Thoracic aorta (tissue), 2 donors: ENCODE measurements around the gene ATXN7L3B. TPM values are rescaled to one million over a fixed set of nuclear protein-coding genes. Genes with fewer than 3 reads are reported as not detected.
A peak's percentile ranks its signal among the peaks of the same experiment; 100 is the strongest.

Experiments
- ATAC-seq: fragments of 150-250 bp; one replicate; pipeline ENCODE4 v1.8.0; 2017; ENCODE audit warnings: low read depth; ENCODE audit not compliant: insufficient number of reproducible peaks, low FRiP score
- DNase-seq: peaks from one replicate; pipeline ENCODE4 v3.0.0-alpha.2; 2020; ENCODE audit warnings: low spot score
- H3K27ac ChIP-seq, 2 donors: fragments of 200-600 bp; sonication (generic); 1 replicate in 1 of 2; 2 replicates in 1 of 2; pipeline ENCODE4 v1.5.1; 2016; ENCODE audit warnings: mild to moderate bottlenecking in 2 of 2, moderate library complexity in 2 of 2
- H3K27me3 ChIP-seq: fragments of 200-600 bp; sonication (generic); replicated peaks from 2 replicates; pipeline ENCODE4 v1.6.0; 2016; ENCODE audit warnings: mild to moderate bottlenecking; ENCODE audit not compliant: insufficient read depth
- H3K36me3 ChIP-seq: fragments of 200-600 bp; sonication (generic); one replicate; pipeline ENCODE4 v1.5.1; 2016
- H3K4me1 ChIP-seq, 2 donors: fragments of 200-600 bp; sonication (generic); 1 replicate in 1 of 2; 2 replicates in 1 of 2; pipeline versions ENCODE4 v1.5.1 to v1.6.0; 2016; ENCODE audit warnings: low read depth in 2 of 2, mild to moderate bottlenecking in 1 of 2; ENCODE audit not compliant: control insufficient read depth in 1 of 2
- H3K4me3 ChIP-seq: fragments of 200-600 bp; sonication (generic); 2 replicates; pipeline ENCODE4 v1.5.1; 2016; ENCODE audit warnings: mild to moderate bottlenecking
- H3K9me3 ChIP-seq: fragments of 200-600 bp; sonication (generic); 2 replicates; pipeline ENCODE4 v1.5.1; 2016
- CTCF ChIP-seq: fragments of 200-600 bp; sonication (generic); IDR thresholded peaks from one replicate; pipeline ENCODE4 v1.5.1; 2019; ENCODE audit warnings: antibody characterized with exemption
- total RNA-seq, 2 donors: library from RNA; depleted of rRNA; stranded (reverse); fragments of >200 nt; gene quantifications; one replicate each; pipeline versions ENCODE4 v1.1.0 to v1.2.3, GENCODE V29; 2016

ATXN7L3B gene
- 10 to 100 TPM; 13.7 to 19.4 TPM for total RNA-seq

DNA sequence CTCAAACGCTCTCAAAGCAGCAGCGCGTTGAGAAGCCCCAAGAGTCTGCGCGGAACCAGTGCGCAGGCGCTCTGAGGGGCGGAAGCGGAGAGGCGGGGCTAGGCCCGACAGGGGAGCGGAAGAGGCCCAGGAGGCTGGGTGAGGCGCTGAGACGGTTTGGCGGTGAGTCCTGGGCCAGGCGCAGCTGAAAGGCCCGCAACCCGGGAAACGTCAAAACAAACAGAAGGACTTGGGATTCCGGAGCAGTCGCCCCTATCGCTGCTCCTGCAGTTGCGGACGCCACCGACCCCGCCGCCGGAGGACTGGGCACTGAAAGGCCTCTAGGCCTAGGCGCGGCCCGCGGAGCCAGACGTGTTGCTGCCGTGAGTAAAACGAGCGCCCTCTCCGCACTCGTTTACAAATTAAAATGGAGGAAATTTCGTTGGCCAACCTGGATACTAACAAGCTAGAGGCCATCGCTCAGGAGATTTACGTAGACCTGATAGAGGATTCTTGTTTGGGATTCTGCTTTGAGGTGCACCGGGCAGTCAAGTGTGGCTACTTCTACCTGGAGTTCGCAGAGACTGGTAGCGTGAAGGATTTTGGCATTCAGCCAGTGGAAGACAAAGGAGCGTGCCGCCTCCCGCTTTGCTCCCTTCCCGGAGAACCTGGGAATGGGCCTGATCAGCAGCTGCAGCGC is at the start of gene ATXN7L3B:
Gene ATXN7L3B, plus strand, starts transcription at position 129 of the 679 bp plus-strand sequence. Its CDS starts 278 bp downstream, at position 407.
- TF ChIP-seq CTCF: no peak
- peaks cover 26 to 33% of the 10 kb centered on the region in 2 donors for H3K4me1 ChIP-seq
- H3K27me3 ChIP-seq: no peaks in the 10 kb centered on the region
- H3K36me3 ChIP-seq: no peaks in the 10 kb centered on the region
- DNase-seq (peak; percentile 40), ATAC-seq (peak; percentile 94)
- no peaks in the 10 kb centered on the region for H3K9me3 ChIP-seq
- peak within 1 kb of the TSS; percentile 80 to 95 for H3K27ac ChIP-seq
- peak within 1 kb of the TSS; percentile 90 for H3K4me3 ChIP-seq

DNA sequence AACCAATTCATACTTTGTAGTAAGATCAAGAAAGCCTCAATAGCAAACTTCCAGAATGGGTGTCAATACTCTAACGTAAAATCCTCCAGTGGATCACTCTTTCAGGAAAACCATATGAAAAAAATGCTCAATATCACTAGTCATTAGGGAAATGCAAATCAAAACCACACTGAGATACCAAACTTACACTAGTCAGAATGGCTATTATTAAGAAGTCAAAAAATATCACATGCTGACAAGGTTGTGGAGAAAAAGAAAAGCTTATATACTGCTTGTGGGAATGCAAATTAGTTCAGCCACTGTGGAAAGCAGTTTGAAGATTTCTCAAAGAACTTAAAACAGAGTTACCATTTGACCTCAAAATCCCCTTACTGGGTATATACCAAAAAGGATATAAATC is 49.5 kb upstream of the ATXN7L3B start:
- ATAC-seq (no peak), DNase-seq (no peak)
- Histone ChIP-seq H3K9me3 (no peaks in the 10 kb centered on the region), H3K4me3 (no peak overlapping the region), H3K4me1 (no peaks in the 10 kb centered on the region), H3K27ac (no peak overlapping the region), H3K36me3 (no peaks in the 10 kb centered on the region), H3K27me3 (no peaks in the 10 kb centered on the region)
- TF ChIP-seq CTCF: no peak

DNA sequence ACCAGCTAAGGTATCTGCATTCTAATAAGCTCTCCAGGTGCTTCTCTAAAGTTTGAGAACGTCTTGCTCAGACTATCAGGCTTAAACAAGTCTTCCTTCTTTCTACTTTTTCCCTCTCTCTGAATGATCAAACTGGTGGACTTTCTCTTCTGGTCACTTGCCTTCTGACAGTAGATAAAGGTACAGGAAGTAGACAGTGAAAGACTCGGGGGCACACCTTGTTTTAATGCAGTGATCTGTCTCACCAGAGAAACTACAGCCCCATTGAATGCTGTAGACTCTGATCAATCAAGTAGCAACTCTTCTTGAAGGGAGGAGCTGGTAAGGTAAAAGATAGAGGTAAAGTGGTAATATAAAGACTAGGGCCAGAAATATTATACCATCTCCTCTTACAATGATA is 48.1 kb upstream of the ATXN7L3B start:
- H3K27ac ChIP-seq: no peak overlapping the region
- no peaks in the 10 kb centered on the region for H3K36me3 ChIP-seq
- H3K27me3 ChIP-seq: no peaks in the 10 kb centered on the region
- no peaks in the 10 kb centered on the region for H3K4me1 ChIP-seq
- TF ChIP-seq CTCF: no peak
- DNase-seq: no peak
- no peak for ATAC-seq
- no peaks in the 10 kb centered on the region for H3K9me3 ChIP-seq
- no peak overlapping the region for H3K4me3 ChIP-seq

- no peak overlapping the region for H3K27ac ChIP-seq
- no peaks in the 10 kb centered on the region for H3K9me3 ChIP-seq
- ATAC-seq: no peak
- DNase-seq: no peak
- no peak overlapping the region for H3K4me3 ChIP-seq
- H3K27me3 ChIP-seq: no peaks in the 10 kb centered on the region
- no peaks in the 10 kb centered on the region for H3K4me1 ChIP-seq
- TF ChIP-seq CTCF: no peak
- H3K36me3 ChIP-seq: no peaks in the 10 kb centered on the region
These were observed 47.1 kb upstream of the ATXN7L3B start for GRCh38 chr12:74490390-74491064.

GRCh38 chr12:74491374-74491773 is 46.3 kb upstream of the ATXN7L3B start:
- ATAC-seq (no peak), DNase-seq (no peak)
- no peak for TF ChIP-seq CTCF
- H3K27ac ChIP-seq: no peak overlapping the region
- H3K4me1 ChIP-seq: no peaks in the 10 kb centered on the region
- H3K27me3 ChIP-seq: no peaks in the 10 kb centered on the region
- no peaks in the 10 kb centered on the region for H3K9me3 ChIP-seq
- H3K36me3 ChIP-seq: no peaks in the 10 kb centered on the region
- H3K4me3 ChIP-seq: no peak overlapping the region
